ENCODE measurements around the gene PDZD2. TPM values are rescaled to one million over a fixed set of nuclear protein-coding genes. Genes with fewer than 3 reads are reported as not detected.
"Not testable (repeated sequence)": the region's sequence is repeated elsewhere in the genome, so short reads cannot be mapped to it uniquely, and the experiment has no call there.

PDZD2 gene
- total RNA-seq, 2 experiments from 2014 or later, result 0.42 TPM; not detected in 1

DNA sequence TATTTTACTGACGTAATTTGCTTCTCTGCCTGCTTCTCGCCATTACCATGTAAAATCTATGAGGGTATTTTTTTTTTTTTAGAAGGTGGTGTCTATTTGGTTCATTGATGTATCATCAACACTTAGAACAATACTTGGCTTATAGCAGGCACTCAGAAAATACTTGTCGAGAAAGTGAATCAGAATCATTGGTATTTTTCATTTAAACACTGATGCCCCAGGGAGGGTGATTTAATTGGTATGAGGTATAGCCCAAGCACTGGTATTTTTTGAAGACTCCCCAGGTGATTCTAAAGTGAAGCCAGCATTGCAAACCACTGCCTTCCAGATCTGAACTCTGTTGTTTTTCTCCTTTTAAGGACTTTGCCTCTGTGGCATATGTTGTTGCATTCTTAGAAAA, 16.6 kb downstream of the PDZD2 start:
- peaks cover 1% of the 10 kb centered on the region for H3K9me3 Mint-ChIP-seq
- no peak for DNase-seq
- H3K4me1 Mint-ChIP-seq, result no peaks in the 10 kb centered on the region
- H3K27ac Mint-ChIP-seq, result no peak overlapping the region
- no peak overlapping the region for H3K4me3 Mint-ChIP-seq
- H3K36me3 Mint-ChIP-seq, result no peaks in the 10 kb centered on the region
- H3K27me3 Mint-ChIP-seq, result peaks cover 16% of the 10 kb centered on the region

DNA sequence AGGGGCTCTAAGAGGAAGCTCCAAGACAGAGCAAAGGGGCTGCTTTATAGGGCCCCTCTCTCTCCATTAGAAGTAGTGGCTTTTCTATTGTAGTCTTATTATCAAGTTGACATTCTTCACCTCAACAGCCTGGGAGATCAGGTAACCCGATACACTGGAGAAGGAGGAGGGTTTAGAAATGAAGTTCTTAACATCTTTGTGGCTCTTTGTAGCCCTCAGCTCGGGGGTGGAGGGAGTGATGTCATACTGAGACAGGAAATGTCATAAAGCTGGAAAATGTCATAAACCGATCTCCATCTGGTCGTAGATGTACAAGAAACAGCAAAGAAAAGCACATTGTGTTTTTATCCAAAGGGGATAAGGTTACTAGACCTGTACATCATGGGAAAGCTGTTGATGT, 17.9 kb downstream of the PDZD2 start:
- no peaks in the 10 kb centered on the region for H3K36me3 Mint-ChIP-seq
- DNase-seq, result no peak
- H3K4me1 Mint-ChIP-seq, result no peaks in the 10 kb centered on the region
- H3K27ac Mint-ChIP-seq, result no peak overlapping the region
- H3K4me3 Mint-ChIP-seq, result no peak overlapping the region
- H3K27me3 Mint-ChIP-seq, result peaks cover 16% of the 10 kb centered on the region
- peaks cover 1% of the 10 kb centered on the region for H3K9me3 Mint-ChIP-seq

GRCh38 chr5:31657315-31657979, 18.5 kb downstream of the PDZD2 start:
- H3K27ac Mint-ChIP-seq, result no peak overlapping the region
- no peaks in the 10 kb centered on the region for H3K36me3 Mint-ChIP-seq
- no peaks in the 10 kb centered on the region for H3K4me1 Mint-ChIP-seq
- no peak for DNase-seq
- H3K9me3 Mint-ChIP-seq, result peaks cover 1% of the 10 kb centered on the region
- peaks cover 16% of the 10 kb centered on the region for H3K27me3 Mint-ChIP-seq
- no peak overlapping the region for H3K4me3 Mint-ChIP-seq

DNA sequence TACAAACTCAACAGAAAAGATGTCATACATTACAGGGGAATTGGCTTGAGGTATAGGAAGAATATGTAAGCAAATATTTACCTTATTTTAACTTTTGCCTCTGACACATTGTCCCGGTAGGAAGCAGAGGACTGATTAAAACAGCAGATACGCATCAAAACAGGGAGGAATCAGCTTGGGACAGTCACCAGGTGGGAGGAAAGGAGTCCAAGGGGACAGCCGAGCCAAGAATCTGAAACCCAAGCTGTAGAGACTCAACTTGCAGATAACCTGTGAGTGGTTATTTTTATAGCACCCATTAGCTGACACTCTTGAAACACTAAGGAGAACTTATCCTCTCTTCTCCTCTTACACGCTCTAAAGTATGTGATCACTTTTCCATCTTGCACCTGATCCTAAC, 22.3 kb downstream of the PDZD2 start:
- H3K36me3 Mint-ChIP-seq, result no peaks in the 10 kb centered on the region
- H3K4me3 Mint-ChIP-seq, result no peak overlapping the region
- DNase-seq, result no peak
- no peaks in the 10 kb centered on the region for H3K4me1 Mint-ChIP-seq
- peaks cover 14% of the 10 kb centered on the region for H3K27me3 Mint-ChIP-seq
- no peak overlapping the region for H3K27ac Mint-ChIP-seq
- H3K9me3 Mint-ChIP-seq, result peaks cover 1% of the 10 kb centered on the region

GRCh38 chr5:31663519-31663918, 24.6 kb downstream of the PDZD2 start:
- Mint-ChIP-seq H3K27me3 (peaks cover 5% of the 10 kb centered on the region), H3K9me3 (peaks cover 1% of the 10 kb centered on the region), H3K4me3 (no peak overlapping the region), H3K4me1 (no peaks in the 10 kb centered on the region), H3K27ac (no peak overlapping the region), H3K36me3 (no peaks in the 10 kb centered on the region)
- no peak for DNase-seq

- H3K36me3 Mint-ChIP-seq, result no peaks in the 10 kb centered on the region
- peak; percentile 3 for DNase-seq
Measured at GRCh38 chr5:31664566-31664965, 25.6 kb downstream of the PDZD2 start.

DNA sequence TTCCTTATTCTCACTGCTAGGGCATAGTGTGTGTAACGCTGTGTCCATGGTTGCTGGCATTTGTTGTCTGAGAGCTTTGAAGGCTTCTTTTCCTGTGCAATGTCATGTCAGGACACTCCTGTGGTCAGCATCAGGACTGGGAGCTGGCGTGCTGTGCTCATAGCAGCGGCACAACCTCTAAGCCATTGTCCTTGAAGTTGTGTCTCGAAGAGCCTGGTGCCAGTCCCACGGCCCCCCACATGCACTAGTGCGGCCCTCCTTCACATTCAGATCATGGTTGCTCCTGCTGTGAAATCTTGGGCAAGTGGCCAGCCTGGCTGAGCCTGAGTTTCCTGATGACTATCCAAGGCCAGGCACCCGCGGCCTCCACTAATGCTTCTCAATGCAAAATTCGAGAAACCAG, 32.4 kb downstream of the PDZD2 start:
- Mint-ChIP-seq H3K4me3 (no peak overlapping the region), H3K27me3 (no peaks in the 10 kb centered on the region), H3K4me1 (no peaks in the 10 kb centered on the region), H3K36me3 (no peaks in the 10 kb centered on the region), H3K27ac (no peak overlapping the region), H3K9me3 (peaks cover 2% of the 10 kb centered on the region)
- no peak for DNase-seq

More at GRCh38 chr5:31664566-31664965, 25.6 kb downstream of the PDZD2 start:
- peaks cover 5% of the 10 kb centered on the region for H3K27me3 Mint-ChIP-seq
- no peak overlapping the region for H3K4me3 Mint-ChIP-seq
- H3K27ac Mint-ChIP-seq, result no peak overlapping the region
- H3K4me1 Mint-ChIP-seq, result no peaks in the 10 kb centered on the region
- H3K9me3 Mint-ChIP-seq, result peaks cover 1% of the 10 kb centered on the region

DNA sequence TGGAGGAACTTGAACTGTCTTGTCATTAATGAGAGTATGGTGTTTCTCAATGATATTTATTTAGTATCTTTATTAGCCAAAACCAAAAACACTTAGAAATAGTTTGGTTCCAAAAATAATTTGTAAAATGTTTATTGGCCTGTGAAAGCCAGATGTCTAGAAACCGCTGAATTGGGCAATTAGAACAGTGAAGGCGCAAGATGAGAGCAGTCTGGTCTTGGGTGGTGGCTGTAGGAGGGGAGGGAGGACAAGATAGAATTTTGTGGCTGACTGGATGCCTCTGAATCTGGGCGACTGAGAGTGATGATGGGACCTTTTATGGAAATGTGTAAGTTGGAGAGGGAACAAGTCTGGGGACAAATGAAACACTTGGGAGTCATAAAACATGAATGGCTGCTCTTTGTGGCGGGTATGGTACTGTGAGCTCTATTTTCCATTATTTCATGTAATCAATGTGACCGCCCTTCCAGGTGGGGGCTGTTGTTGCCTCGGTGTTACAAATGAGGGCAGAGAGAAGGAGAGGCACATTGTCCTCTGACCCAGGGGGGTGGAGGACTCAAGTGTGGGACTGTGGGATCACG, 35.5 kb downstream of the PDZD2 start:
- H3K27ac Mint-ChIP-seq, result no peak overlapping the region
- no peak for DNase-seq
- H3K27me3 Mint-ChIP-seq, result no peaks in the 10 kb centered on the region
- peaks cover 2% of the 10 kb centered on the region for H3K9me3 Mint-ChIP-seq
- H3K4me1 Mint-ChIP-seq, result no peaks in the 10 kb centered on the region
- H3K4me3 Mint-ChIP-seq, result no peak overlapping the region
- H3K36me3 Mint-ChIP-seq, result no peaks in the 10 kb centered on the region

DNA sequence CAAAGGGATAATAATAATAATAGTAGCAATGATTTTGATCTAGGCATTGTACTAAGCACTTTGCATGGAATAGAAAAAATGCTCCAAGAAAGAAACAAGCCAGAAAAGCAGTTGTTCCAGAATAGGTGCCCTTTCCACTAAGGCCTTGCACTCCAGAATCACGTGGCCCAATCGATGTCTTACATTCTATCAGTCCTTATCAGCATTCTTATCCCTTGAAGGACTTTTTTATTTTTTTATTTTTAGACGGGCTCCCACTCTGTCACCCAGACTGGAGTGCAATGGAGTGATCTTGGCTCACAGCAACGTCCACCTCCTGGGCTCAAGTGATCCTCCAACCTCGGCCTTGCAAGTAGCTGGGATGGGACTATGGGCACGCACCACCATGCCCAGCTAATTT, 36.5 kb downstream of the PDZD2 start:
- Mint-ChIP-seq H3K4me3 (no peak overlapping the region), H3K27ac (no peak overlapping the region), H3K4me1 (no peaks in the 10 kb centered on the region), H3K36me3 (no peaks in the 10 kb centered on the region), H3K27me3 (no peaks in the 10 kb centered on the region), H3K9me3 (peaks cover 2% of the 10 kb centered on the region)
- no peak for DNase-seq

GRCh38 chr5:31678180-31678579, 39.2 kb downstream of the PDZD2 start:
- H3K27me3 Mint-ChIP-seq, result peaks cover 4% of the 10 kb centered on the region
- DNase-seq, result no peak
- H3K4me3 Mint-ChIP-seq, result no peak overlapping the region
- no peak overlapping the region for H3K27ac Mint-ChIP-seq
- H3K9me3 Mint-ChIP-seq, result peaks cover 1% of the 10 kb centered on the region
- H3K4me1 Mint-ChIP-seq, result no peaks in the 10 kb centered on the region
- no peaks in the 10 kb centered on the region for H3K36me3 Mint-ChIP-seq

- no peaks in the 10 kb centered on the region for H3K36me3 Mint-ChIP-seq
- H3K27ac Mint-ChIP-seq, result no peak overlapping the region
- DNase-seq, result no peak
- H3K4me3 Mint-ChIP-seq, result no peak overlapping the region
- peaks cover 4% of the 10 kb centered on the region for H3K27me3 Mint-ChIP-seq
- H3K4me1 Mint-ChIP-seq, result no peaks in the 10 kb centered on the region
- H3K9me3 Mint-ChIP-seq, result no peaks in the 10 kb centered on the region
Measured at GRCh38 chr5:31680528-31680927, 41.6 kb downstream of the PDZD2 start.

DNA sequence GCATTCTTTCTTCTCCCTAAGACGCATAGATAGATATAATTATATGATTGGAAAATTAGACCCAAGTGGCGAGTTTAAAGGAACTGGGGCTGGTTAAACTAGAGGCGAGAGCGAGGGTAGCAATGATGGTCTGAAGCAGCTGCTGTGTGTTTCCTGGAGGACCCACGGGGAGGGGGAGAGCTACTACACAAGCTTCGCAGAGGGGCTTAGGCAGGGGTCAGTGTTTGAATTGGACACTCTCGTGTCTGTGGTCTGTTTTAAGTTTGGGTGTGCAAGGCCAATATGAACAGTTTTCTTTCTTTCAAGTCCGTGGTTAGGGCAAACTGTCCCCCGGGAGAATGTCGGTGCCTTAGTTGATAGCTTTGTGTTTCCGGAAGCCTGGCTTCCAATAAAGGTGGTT, 43.1 kb downstream of the PDZD2 start:
- Mint-ChIP-seq H3K27ac (no peak overlapping the region), H3K27me3 (peaks cover 4% of the 10 kb centered on the region), H3K9me3 (no peaks in the 10 kb centered on the region), H3K36me3 (no peaks in the 10 kb centered on the region), H3K4me1 (no peaks in the 10 kb centered on the region), H3K4me3 (no peak overlapping the region)
- no peak for DNase-seq

- no peaks in the 10 kb centered on the region for H3K4me1 Mint-ChIP-seq
- no peaks in the 10 kb centered on the region for H3K36me3 Mint-ChIP-seq
- peaks cover 4% of the 10 kb centered on the region for H3K27me3 Mint-ChIP-seq
- H3K27ac Mint-ChIP-seq, result no peak overlapping the region
- DNase-seq, result no peak
- H3K9me3 Mint-ChIP-seq, result no peaks in the 10 kb centered on the region
- H3K4me3 Mint-ChIP-seq, result no peak overlapping the region
Measured at GRCh38 chr5:31682851-31683250, 43.9 kb downstream of the PDZD2 start.

DNA sequence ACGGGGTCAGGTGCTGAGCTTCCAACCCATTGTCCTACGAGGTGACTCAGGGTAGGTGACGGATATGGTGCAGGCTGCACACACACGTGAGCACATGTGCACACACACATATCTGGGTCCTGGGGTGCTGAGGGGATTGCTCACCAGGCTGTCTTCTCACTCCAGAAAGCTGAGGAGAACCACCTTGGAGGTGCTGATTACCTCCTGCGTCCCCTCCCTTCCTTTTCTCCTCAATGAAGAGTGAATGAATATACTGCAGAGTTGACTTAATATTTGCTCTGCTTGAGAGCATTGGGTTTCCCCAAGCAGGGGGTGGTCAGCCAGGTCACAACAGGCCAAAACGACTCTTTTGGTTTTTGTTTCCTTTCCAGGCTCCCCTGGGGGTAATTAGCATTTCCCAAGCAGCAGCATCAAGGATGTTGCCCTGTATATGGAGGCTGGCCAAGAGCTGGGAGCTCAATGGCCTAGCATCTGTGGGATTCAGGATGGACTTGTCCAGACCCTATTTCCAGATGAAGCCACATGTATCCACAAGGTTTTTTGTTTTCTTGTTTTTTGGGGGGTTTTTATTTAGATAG, 49.7 kb downstream of the PDZD2 start:
- H3K4me1 Mint-ChIP-seq, result no peaks in the 10 kb centered on the region
- no peaks in the 10 kb centered on the region for H3K9me3 Mint-ChIP-seq
- H3K27ac Mint-ChIP-seq, result no peak overlapping the region
- no peaks in the 10 kb centered on the region for H3K27me3 Mint-ChIP-seq
- no peak for DNase-seq
- H3K36me3 Mint-ChIP-seq, result no peaks in the 10 kb centered on the region
- H3K4me3 Mint-ChIP-seq, result no peak overlapping the region

- not testable (repeated sequence) for H3K27me3 Mint-ChIP-seq, H3K4me1 Mint-ChIP-seq, H3K27ac Mint-ChIP-seq, H3K4me3 Mint-ChIP-seq, H3K9me3 Mint-ChIP-seq, H3K36me3 Mint-ChIP-seq, DNase-seq
Measured at GRCh38 chr5:31691408-31691807, 52.5 kb downstream of the PDZD2 start.
